HG03097 (cell line): Measurements from ENCODE around the gene BEND5.

Experiments
- ATAC-seq: cut with Tn5 transposase; IDR thresholded peaks from one replicate; pipeline ENCODE4 v1.9.1; 2021; ENCODE audit not compliant: unreplicated experiment, low FRiP score

The BEND5 gene

GRCh38 chr1:48684381-48684780, 92.3 kb downstream of the BEND5 start:
- no peak for ATAC-seq

- no peak for ATAC-seq
Measured at GRCh38 chr1:48683839-48684238, 92.9 kb downstream of the BEND5 start.

- no peak for ATAC-seq
Measured at GRCh38 chr1:48681476-48682305, 95.0 kb downstream of the BEND5 start.

GRCh38 chr1:48680411-48681035, 96.2 kb downstream of the BEND5 start:
- no peak for ATAC-seq

- ATAC-seq, result no peak
Measured at GRCh38 chr1:48679859-48680258, 96.8 kb downstream of the BEND5 start.

- peak; percentile 60 for ATAC-seq
Measured at GRCh38 chr1:48678710-48679505, 97.8 kb downstream of the BEND5 start.
